OCI-LY3 (cell line): ENCODE results near the gene TSPOAP1.

Source experiments
- H2AFZ ChIP-seq: fragments of 200-600, 300-600 bp; shearing (Covaris generic); 2 replicates; pipeline ENCODE4 v1.6.0; 2014; ENCODE audit warnings: antibody characterized with exemption, low read depth, low read length
- H3K27ac ChIP-seq: fragments of 200-600, 300-600 bp; sonication (generic); 2 replicates; pipeline ENCODE4 v1.5.1; 2014; ENCODE audit warnings: mild to moderate bottlenecking, low read length, moderate library complexity, mixed read lengths
- H3K27me3 ChIP-seq: fragments of 200-600, 300-600 bp; sonication (generic); 2 replicates; pipeline ENCODE4 v1.6.1; 2014; ENCODE audit warnings: low read depth, low read length, mixed read lengths
- H3K36me3 ChIP-seq: fragments of 200-600, 300-600 bp; sonication (generic); replicated peaks from 2 replicates; pipeline ENCODE3; 2014; ENCODE audit warnings: low read depth, low read length, mixed read lengths
- H3K4me1 ChIP-seq: fragments of 300-600, 200-600 bp; sonication (generic); 2 replicates; pipeline ENCODE4 v1.6.1; 2014; ENCODE audit warnings: low read length, mixed read lengths
- H3K4me2 ChIP-seq: fragments of 200-600, 300-600 bp; sonication (generic); 2 replicates; pipeline ENCODE4 v1.6.1; 2014; ENCODE audit warnings: low read length, mixed read lengths
- H3K4me3 ChIP-seq: fragments of 300-600, 200-600 bp; sonication (generic); 2 replicates; pipeline ENCODE4 v1.5.1; 2014; ENCODE audit warnings: antibody characterized with exemption, mild to moderate bottlenecking, low read length, moderate library complexity
- H3K79me2 ChIP-seq: fragments of 300-600, 200-600 bp; shearing (Covaris generic); 2 replicates; pipeline ENCODE4 v1.6.1; 2014; ENCODE audit warnings: mild to moderate bottlenecking, low read length, mixed read lengths
- H3K9ac ChIP-seq: fragments of 300-600, 200-600 bp; shearing (Covaris generic); 2 replicates; pipeline ENCODE4 v1.6.0; 2014; ENCODE audit warnings: mild to moderate bottlenecking, low read length, moderate library complexity
- H3K9me3 ChIP-seq: fragments of 200-600, 300-600 bp; shearing (Covaris generic); 2 replicates; pipeline ENCODE4 v1.6.1; 2014; ENCODE audit warnings: low read length, mixed read lengths; ENCODE audit not compliant: insufficient read depth
- H4K20me1 ChIP-seq: fragments of 200-600, 300-600 bp; sonication (generic); 2 replicates; pipeline ENCODE4 v1.6.1; 2016; ENCODE audit warnings: low read length, mixed read lengths; ENCODE audit not compliant: insufficient read depth
- CTCF ChIP-seq: fragments of 200-600, 300-600 bp; sonication (generic); IDR thresholded peaks from 2 replicates; pipeline ENCODE4 v1.5.1; 2014; ENCODE audit warnings: antibody characterized with exemption, low read length, low read depth
- EZH2phosphoT487 ChIP-seq: fragments of 200-600 bp; shearing (Covaris generic); IDR thresholded peaks from 2 replicates; pipeline ENCODE4 v1.6.1; 2018; ENCODE audit warnings: antibody characterized with exemption, mixed run types, low read depth

TSPOAP1 gene

GRCh38 chr17:58319173-58320162 lies 9.1 kb downstream of the TSPOAP1 start:
- Histone ChIP-seq H3K36me3 (no peaks in the 10 kb centered on the region), H3K27me3 (no peaks in the 10 kb centered on the region), H3K4me1 (peaks cover 9% of the 10 kb centered on the region), H2AFZ (no peak overlapping the region), H3K79me2 (no peaks in the 10 kb centered on the region), H3K9me3 (no peaks in the 10 kb centered on the region), H4K20me1 (no peaks in the 10 kb centered on the region), H3K9ac (no peak overlapping the region), H3K4me2 (no peak overlapping the region), H3K27ac (no peak overlapping the region), H3K4me3 (no peak overlapping the region)
- TF ChIP-seq CTCF (no peak), EZH2phosphoT487 (no peak)

GRCh38 chr17:58318627-58319172 lies 9.9 kb downstream of the TSPOAP1 start:
- Histone ChIP-seq H3K27me3 (no peaks in the 10 kb centered on the region), H3K9me3 (no peaks in the 10 kb centered on the region), H3K36me3 (peaks cover 1% of the 10 kb centered on the region), H3K4me3 (no peak overlapping the region), H4K20me1 (no peaks in the 10 kb centered on the region), H3K4me1 (peaks cover 9% of the 10 kb centered on the region), H3K27ac (no peak overlapping the region), H2AFZ (no peak overlapping the region), H3K9ac (no peak overlapping the region), H3K4me2 (no peak overlapping the region), H3K79me2 (no peaks in the 10 kb centered on the region)
- no peak for TF ChIP-seq EZH2phosphoT487
- TF ChIP-seq CTCF = no peak

DNA sequence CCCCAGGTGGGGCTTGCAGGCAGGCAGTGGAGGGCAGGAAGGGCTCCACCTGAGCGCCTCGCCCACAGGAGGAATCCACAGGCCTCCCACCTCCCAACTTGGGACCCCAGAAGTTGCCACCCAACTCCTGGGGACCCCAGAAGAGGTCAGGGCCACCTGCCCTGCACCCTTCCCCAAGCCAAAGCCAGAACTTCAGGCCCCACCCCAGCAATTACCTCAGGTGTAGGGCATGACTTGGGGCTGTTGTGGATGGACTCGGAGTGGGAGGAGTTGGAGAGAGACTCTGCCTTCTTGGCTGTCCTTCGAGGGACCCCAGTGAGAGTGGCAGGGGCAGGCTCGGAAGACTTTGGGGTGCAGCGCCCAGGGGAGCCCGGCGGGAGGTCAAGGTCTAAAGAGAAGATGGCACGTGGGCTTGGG lies 10.5 kb downstream of the TSPOAP1 start:
- TF ChIP-seq CTCF = no peak
- no peak for TF ChIP-seq EZH2phosphoT487
- Histone ChIP-seq H3K27ac (peak overlapping the region; percentile 31), H3K79me2 (no peaks in the 10 kb centered on the region), H4K20me1 (no peaks in the 10 kb centered on the region), H3K27me3 (no peaks in the 10 kb centered on the region), H3K36me3 (peaks cover 3% of the 10 kb centered on the region), H3K4me1 (peaks cover 9% of the 10 kb centered on the region), H3K9ac (no peak overlapping the region), H3K4me3 (no peak overlapping the region), H2AFZ (no peak overlapping the region), H3K4me2 (peak overlapping the region; percentile 25; the same call in 1 of the 2 replicates), H3K9me3 (no peaks in the 10 kb centered on the region)

- H3K27me3 ChIP-seq = no peaks in the 10 kb centered on the region
- H3K79me2 ChIP-seq = no peaks in the 10 kb centered on the region
- TF ChIP-seq EZH2phosphoT487 (no peak), CTCF (peak; percentile 79)
- peak overlapping the region; percentile 25 for H3K4me2 ChIP-seq
- peak overlapping the region; percentile 31 for H3K27ac ChIP-seq
- no peak overlapping the region for H2AFZ ChIP-seq
- H4K20me1 ChIP-seq = no peaks in the 10 kb centered on the region
- H3K9me3 ChIP-seq = no peaks in the 10 kb centered on the region
- H3K9ac ChIP-seq = no peak overlapping the region
- peaks cover 9% of the 10 kb centered on the region for H3K4me1 ChIP-seq
- no peak overlapping the region for H3K4me3 ChIP-seq
- H3K36me3 ChIP-seq = peaks cover 3% of the 10 kb centered on the region
Measured at GRCh38 chr17:58317421-58318064, 11.1 kb downstream of the TSPOAP1 start.
